Non-pigmented ciliary epithelial cell (primary cell): ENCODE data around the gene FSD1L.
A peak's percentile ranks its signal among the peaks of the same experiment; 100 is the strongest.

ENCODE experiments used
- DNase-seq: peaks from one replicate; pipeline ENCODE4 v3.0.0-alpha.2; 2010; ENCODE audit warnings: low read depth

The FSD1L gene

GRCh38 chr9:105436783-105437182 is 11.1 kb upstream of the FSD1L start:
- no peak for DNase-seq

- DNase-seq, result no peak
These were observed 10.1 kb upstream of the FSD1L start for GRCh38 chr9:105437704-105438103.

- no peak for DNase-seq
These were observed 9.6 kb upstream of the FSD1L start for GRCh38 chr9:105438141-105438806.

- no peak for DNase-seq
These were observed 8.4 kb upstream of the FSD1L start for GRCh38 chr9:105439428-105439827.

- no peak for DNase-seq
These were observed 6.1 kb upstream of the FSD1L start for GRCh38 chr9:105441616-105442160.

GRCh38 chr9:105443121-105443520 is 4.7 kb upstream of the FSD1L start:
- DNase-seq, result no peak

GRCh38 chr9:105444130-105444529 is 3.7 kb upstream of the FSD1L start:
- DNase-seq, result no peak

GRCh38 chr9:105445203-105445881 is 2.5 kb upstream of the FSD1L start:
- DNase-seq, result no peak

GRCh38 chr9:105447386-105447813 is 434 bp upstream of the FSD1L start:
- DNase-seq, result no peak

- no peak for DNase-seq
These were observed 1.2 kb downstream of the FSD1L start for GRCh38 chr9:105449081-105449480.

- no peak for DNase-seq
These were observed 4.4 kb downstream of the FSD1L start for GRCh38 chr9:105452185-105452584.

GRCh38 chr9:105455836-105456475 is 8.1 kb downstream of the FSD1L start:
- no peak for DNase-seq

- no peak for DNase-seq
These were observed 9.9 kb downstream of the FSD1L start for GRCh38 chr9:105457560-105458294.

- DNase-seq, result no peak
These were observed 10.6 kb downstream of the FSD1L start for GRCh38 chr9:105458404-105458803.

GRCh38 chr9:105459336-105459735 is 11.5 kb downstream of the FSD1L start:
- no peak for DNase-seq

- DNase-seq, result no peak
These were observed 19.1 kb downstream of the FSD1L start for GRCh38 chr9:105466898-105467455.

GRCh38 chr9:105468875-105469274 is 21.0 kb downstream of the FSD1L start:
- DNase-seq, result no peak

GRCh38 chr9:105473221-105473620 is 25.4 kb downstream of the FSD1L start:
- DNase-seq, result no peak

GRCh38 chr9:105475302-105475701 is 27.5 kb downstream of the FSD1L start:
- peak; percentile 41 for DNase-seq

GRCh38 chr9:105479846-105480245 is 32.0 kb downstream of the FSD1L start:
- no peak for DNase-seq

GRCh38 chr9:105483618-105484017 is 35.8 kb downstream of the FSD1L start:
- DNase-seq, result no peak

GRCh38 chr9:105484226-105484625 is 36.4 kb downstream of the FSD1L start:
- no peak for DNase-seq
